LNCAP (cell line): ENCODE data around the gene QSOX1.
A peak's percentile ranks its signal among the peaks of the same experiment; 100 is the strongest.

Experiments
- TF ChIP-seq, protein P1 (sequence below): fragments of 450-650 bp; IDR thresholded peaks from 2 replicates; pipeline ENCODE4 v1.5.1; 2017; ENCODE audit warnings: mild to moderate bottlenecking

Gene QSOX1

DNA sequence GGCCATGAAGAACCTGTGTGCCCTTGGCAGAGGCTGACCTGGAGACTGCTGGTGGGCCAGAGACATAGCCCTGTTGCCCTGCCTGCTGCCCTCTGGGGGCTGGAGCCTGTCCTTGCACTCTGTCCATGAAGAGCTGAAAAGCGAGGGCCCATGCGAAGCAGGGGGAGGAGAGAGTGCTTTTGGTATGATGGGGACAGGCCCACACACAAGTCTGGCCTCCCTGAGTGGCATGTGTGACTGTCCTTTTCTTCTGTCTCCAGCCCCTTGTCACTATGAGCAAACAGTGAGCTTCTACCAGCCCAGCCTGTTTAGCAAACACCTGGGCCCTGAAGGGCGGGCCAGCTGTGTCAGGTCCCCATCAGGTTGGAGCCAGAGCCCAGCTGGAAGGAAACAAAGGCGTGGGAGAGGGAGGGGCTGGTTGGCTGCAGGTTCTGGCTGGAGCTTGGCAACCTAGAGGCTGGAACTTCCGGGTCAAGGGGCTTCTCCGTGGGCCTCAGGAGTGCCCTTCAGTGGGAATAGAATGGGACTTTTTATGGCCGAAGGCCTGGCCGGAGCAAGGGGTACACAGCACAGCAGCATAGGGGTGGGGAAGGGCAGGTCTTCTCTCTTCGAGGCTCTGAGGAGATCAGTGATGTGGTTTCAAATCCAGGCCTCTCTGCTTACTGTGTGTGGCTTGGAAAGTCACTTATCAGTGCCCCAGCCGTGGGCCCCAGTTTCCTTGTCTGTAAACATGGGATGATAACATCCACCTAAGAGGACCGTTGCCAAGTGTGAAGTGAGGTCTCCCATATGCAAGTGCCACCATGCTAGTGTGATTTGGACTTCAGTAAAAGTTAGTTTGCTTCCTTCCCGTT lies 14.3 kb downstream of the QSOX1 start:
- TF ChIP-seq, protein P1, sequence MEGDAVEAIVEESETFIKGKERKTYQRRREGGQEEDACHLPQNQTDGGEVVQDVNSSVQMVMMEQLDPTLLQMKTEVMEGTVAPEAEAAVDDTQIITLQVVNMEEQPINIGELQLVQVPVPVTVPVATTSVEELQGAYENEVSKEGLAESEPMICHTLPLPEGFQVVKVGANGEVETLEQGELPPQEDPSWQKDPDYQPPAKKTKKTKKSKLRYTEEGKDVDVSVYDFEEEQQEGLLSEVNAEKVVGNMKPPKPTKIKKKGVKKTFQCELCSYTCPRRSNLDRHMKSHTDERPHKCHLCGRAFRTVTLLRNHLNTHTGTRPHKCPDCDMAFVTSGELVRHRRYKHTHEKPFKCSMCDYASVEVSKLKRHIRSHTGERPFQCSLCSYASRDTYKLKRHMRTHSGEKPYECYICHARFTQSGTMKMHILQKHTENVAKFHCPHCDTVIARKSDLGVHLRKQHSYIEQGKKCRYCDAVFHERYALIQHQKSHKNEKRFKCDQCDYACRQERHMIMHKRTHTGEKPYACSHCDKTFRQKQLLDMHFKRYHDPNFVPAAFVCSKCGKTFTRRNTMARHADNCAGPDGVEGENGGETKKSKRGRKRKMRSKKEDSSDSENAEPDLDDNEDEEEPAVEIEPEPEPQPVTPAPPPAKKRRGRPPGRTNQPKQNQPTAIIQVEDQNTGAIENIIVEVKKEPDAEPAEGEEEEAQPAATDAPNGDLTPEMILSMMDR: peak; percentile 79

DNA sequence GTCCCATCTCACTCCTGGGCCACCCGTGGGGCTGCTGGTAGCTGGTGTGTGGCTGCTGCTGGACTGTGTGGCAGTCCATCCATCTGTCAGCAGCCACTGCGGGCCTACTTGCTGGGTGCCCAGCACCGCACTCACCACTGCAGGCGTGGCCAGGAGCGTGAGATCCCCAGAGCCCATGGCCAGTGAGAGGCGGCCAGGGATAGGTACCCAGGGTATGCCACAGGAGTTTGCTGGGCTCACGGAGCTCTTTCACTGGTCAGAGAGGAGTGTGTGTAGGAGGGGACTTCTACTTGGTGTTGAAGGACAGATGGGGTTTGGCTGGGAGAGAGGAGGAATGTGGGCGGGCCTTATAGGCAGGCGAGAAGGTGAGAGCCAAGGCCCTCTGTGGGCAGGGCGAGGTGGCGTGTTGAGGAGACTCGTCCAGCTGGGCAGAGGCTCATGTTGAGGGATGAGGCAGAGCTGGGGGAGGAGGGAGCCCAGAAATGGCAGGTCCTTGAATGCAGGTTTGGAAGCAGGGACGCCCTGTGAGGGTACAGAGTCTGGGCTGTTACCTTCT lies 15.0 kb downstream of the QSOX1 start:
- TF ChIP-seq, protein P1: no peak

DNA sequence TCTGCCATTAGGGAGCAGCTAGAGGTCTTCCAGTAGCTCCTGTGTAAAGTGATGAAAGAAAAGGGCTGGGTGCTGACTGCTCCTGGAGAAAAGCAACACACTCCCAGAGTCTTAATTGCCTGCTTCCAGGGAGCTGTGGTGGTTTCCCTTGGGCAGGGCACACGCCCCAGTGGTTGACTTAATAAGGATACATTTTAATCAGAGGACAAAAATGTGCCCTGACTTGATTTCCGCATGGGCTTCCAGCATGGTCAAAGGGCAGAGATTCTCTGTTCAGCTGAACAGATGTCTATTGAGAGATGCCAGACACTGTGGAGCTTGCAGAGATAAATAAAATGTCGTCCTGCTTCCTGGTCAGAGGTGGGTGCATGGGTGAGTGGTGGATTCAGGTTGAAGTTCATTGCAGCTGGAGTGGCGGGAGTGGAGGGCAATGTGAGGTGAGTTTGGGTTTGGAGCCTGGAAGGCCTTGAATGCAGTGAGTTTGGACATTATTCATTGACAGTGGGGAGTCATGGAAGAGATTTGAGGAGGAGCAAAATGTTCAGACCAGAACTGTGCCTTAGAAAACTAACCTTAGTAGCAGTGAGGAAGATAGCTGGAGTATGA lies 16.0 kb downstream of the QSOX1 start:
- TF ChIP-seq, protein P1: no peak

DNA sequence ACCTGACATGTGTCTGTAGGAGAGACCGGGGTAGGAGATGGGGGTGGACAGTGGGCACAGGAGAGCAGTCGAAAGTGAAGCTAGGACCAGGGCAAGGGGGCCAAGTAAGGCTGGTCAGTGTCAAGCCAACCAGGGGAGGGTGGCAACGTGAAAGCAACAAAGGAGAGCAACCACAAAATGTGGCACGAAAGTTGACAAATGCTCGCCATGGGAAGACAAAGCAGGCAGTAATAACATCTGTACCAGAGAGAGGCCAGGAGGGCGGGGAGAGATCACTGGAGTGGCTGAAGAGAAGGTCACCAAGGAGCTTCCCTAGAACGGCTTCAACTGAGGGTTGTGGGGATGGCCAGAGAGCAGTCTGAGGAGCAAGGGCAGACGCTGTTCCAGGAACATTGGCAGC lies 17.0 kb downstream of the QSOX1 start:
- TF ChIP-seq, protein P1: no peak

DNA sequence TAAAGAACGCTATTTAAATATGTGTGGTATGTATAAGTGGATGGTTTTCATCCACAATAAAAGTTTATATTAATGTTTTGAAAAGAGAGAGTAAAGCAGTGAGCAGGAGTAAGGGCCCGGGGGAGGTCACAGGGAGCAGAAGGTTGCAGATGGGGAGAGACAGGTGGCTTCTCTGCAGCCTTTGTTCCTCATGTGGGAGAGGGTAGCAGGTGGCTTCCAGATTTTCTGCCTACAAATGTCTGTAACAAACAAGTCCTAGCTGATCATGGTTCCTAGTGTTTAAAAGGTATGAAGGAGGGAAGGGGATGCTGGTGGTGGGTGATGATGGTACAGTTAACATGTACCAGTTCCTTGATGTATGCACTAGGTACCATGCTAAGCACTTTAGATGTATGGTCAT lies 18.8 kb downstream of the QSOX1 start:
- TF ChIP-seq, protein P1: no peak

DNA sequence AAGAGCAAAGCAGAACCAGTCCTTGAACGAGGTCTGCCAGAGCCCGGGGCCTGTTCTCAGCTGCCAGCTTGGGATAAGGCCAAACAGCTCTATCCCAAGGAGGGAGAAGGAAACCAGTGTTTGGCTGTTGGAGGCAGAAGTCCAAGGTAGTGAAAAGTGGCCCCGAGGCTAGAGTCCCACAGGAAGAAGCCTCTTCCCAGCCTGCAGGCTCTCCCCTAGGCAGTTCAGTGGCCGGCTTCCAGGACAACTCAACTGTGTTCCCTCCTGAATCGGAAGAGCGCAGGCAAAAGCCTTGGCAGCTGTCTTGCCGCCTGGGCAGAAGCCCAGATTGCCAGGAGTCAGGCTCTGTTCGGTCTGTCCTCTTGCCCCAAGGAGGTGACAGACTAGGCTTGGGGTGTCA lies 19.3 kb downstream of the QSOX1 start:
- TF ChIP-seq, protein P1: no peak

DNA sequence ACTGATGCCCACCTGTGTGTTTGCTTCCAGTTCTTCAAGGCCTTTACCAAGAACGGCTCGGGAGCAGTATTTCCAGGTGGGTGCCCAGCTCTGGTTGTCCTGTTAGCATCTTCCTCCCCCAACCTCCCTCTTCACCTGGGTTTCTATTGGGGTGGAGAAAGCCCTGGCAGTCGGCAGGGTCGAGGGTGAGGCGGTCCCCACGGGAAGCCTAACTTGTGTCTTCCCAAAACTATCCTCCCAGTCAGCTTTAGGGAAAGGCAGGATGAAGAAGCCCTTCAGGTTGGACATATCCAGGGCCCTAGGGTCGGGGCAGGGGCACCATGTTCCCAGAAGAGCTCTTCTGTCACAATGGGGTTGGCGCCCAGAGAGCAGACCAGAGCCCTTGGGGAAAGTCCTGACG lies 20.6 kb downstream of the QSOX1 start:
- TF ChIP-seq, protein P1: no peak
